K562 (cell line): ENCODE data around the gene SEZ6L.

Source experiments
- BACH1 ChIP-seq: fragments of 200-800 bp; sonication (Bioruptor generic); IDR thresholded peaks from 2 replicates; pipeline ENCODE4 v1.6.1; 2016; ENCODE audit warnings: missing genetic modification characterization, missing compliant biosample characterization
- CAMTA2 ChIP-seq: fragments of 250-450 bp; sonication (Bioruptor Pico); conservative IDR thresholded peaks from 2 replicates; pipeline ENCODE4 v1.5.1; 2022
- KDM1A ChIP-seq, 2 experiments: fragments of 450-650 bp; IDR thresholded peaks; 2 replicates each; pipeline ENCODE4 v1.6.1; 2016; ENCODE audit warnings: mild to moderate bottlenecking in 2 of 2
- NRF1 ChIP-seq, 2 experiments: fragments of 450-650 bp; IDR thresholded peaks in 1 of 2; conservative IDR thresholded peaks in 1 of 2; 2 replicates each; pipeline ENCODE4 v1.6.1; 2014; ENCODE audit warnings: mild to moderate bottlenecking in 2 of 2
- UBTF ChIP-seq, 2 experiments: IDR thresholded peaks; 2 replicates each; pipeline ENCODE4 v1.6.1; 2012; ENCODE audit warnings: improper control_type of control experiment in 2 of 2, low read depth in 2 of 2, low read length in 2 of 2, borderline replicate concordance in 1 of 2

- TF ChIP-seq UBTF (IDR thresholded peaks at IDR 0.05; ENCODE audit: borderline replicate concordance in 1 of 2, low read depth in 2 of 2, low read length in 2 of 2) (no peak), KDM1A (IDR thresholded peaks at IDR 0.05) (no peak), BACH1 (tag) (no peak), NRF1 (conservative IDR thresholded peaks at IDR 0.05 in 1 of 2, IDR thresholded peaks at IDR 0.05 in 1 of 2) (no peak), CAMTA2 (CRISPR knock-in tag) (no peak)
Observed at GRCh38 chr22:26395926-26396325, 226.7 kb downstream of the SEZ6L start.
